ENCODE data around the gene GARIN1A.

GRCh38 chr7:128710481-128710880, 38.4 kb downstream of the GARIN1A start:
- TF ChIP-seq, protein P1, sequence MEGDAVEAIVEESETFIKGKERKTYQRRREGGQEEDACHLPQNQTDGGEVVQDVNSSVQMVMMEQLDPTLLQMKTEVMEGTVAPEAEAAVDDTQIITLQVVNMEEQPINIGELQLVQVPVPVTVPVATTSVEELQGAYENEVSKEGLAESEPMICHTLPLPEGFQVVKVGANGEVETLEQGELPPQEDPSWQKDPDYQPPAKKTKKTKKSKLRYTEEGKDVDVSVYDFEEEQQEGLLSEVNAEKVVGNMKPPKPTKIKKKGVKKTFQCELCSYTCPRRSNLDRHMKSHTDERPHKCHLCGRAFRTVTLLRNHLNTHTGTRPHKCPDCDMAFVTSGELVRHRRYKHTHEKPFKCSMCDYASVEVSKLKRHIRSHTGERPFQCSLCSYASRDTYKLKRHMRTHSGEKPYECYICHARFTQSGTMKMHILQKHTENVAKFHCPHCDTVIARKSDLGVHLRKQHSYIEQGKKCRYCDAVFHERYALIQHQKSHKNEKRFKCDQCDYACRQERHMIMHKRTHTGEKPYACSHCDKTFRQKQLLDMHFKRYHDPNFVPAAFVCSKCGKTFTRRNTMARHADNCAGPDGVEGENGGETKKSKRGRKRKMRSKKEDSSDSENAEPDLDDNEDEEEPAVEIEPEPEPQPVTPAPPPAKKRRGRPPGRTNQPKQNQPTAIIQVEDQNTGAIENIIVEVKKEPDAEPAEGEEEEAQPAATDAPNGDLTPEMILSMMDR (IDR thresholded peaks at IDR 0.05): no peak
- TF ChIP-seq POLR2A (IDR thresholded peaks at IDR 0.05) (no peak), EP300 (IDR thresholded peaks at IDR 0.05) (no peak)
